Measurements from ENCODE around the gene LCN10. TPM values are rescaled to one million over a fixed set of nuclear protein-coding genes. Genes with fewer than 3 reads are reported as not detected.

LCN10 gene
- polyA plus RNA-seq, 3 donors: 0.16 TPM; not detected in 2

- H3K4me2 ChIP-seq (replicated peaks; ENCODE audit: extremely low read depth, low read length, poor library complexity, severe bottlenecking): no peak overlapping the region
- H3K9me3 Mint-ChIP-seq: no peaks in the 10 kb centered on the region
- no peak overlapping the region for H3K4me3 Mint-ChIP-seq
- no peak overlapping the region for H3K4me3 ChIP-seq (replicated peaks in 1 of 3; ENCODE audit: low read depth in 2 of 3, low read length in 3 of 3)
- 93% methylated on average over 8 of the region's 8 CpGs for WGBS (ENCODE audit: insufficient coverage)
- intact Hi-C loops (cut with micrococcal nuclease): loop anchor here in 1 of 2 donors (10.0 kb wide), 1 partner anchor 239 kb away; the partner anchor contains the start of gene SEC16A
- H3K9me3 ChIP-seq (replicated peaks in 1 of 2; ENCODE audit: control insufficient read depth in 1 of 2, insufficient read depth in 1 of 2, low read length in 2 of 2): no peaks in the 10 kb centered on the region
- peaks cover 47% of the 10 kb centered on the region for H3K79me2 ChIP-seq (ENCODE audit: insufficient read depth, low read length)
- peaks cover 83% of the 10 kb centered on the region for H4K20me1 ChIP-seq (ENCODE audit: insufficient read depth, low read length)
- peaks cover 31 to 46% of the 10 kb centered on the region in 2 donors for H3K36me3 Mint-ChIP-seq
- no peak for TF ChIP-seq CTCF (IDR thresholded peaks at IDR 0.05)
- peaks cover 45 to 48% of the 10 kb centered on the region in 2 donors for H3K36me3 ChIP-seq (replicated peaks in 1 of 2; ENCODE audit: control insufficient read depth in 1 of 2, insufficient read depth in 2 of 2, low read length in 2 of 2)
- peaks cover 0 to 3% of the 10 kb centered on the region in 2 donors for H3K27me3 ChIP-seq (ENCODE audit: control insufficient read depth in 2 of 2, insufficient read depth in 2 of 2, low read length in 2 of 2)
- peaks cover 0 to 6% (median 3%) of the 10 kb centered on the region in 3 donors for H3K27me3 Mint-ChIP-seq (ENCODE audit: low read depth in 3 of 3)
- H3K4me1 Mint-ChIP-seq: peaks cover 36% of the 10 kb centered on the region
- no peak overlapping the region for H3K9ac ChIP-seq (ENCODE audit: insufficient read depth, low read length, poor library complexity, severe bottlenecking)
- no peak overlapping the region for H2AFZ ChIP-seq (ENCODE audit: insufficient read depth, low read depth, low read length, poor library complexity, severe bottlenecking)
- H3K4me1 ChIP-seq (ENCODE audit: control insufficient read depth in 1 of 2, insufficient read depth in 2 of 2, low read length in 2 of 2): peaks cover 29 to 43% of the 10 kb centered on the region in 2 donors
- no peak overlapping the region for H3K27ac ChIP-seq (ENCODE audit: low read depth in 1 of 2, low read length in 2 of 2)
- no peak overlapping the region for H3K27ac Mint-ChIP-seq
- DNase-seq: no peak
Observed at GRCh38 chr9:136723989-136724388, 18.8 kb downstream of the LCN10 start.

- no peak overlapping the region for H3K9ac ChIP-seq (ENCODE audit: insufficient read depth, low read length, poor library complexity, severe bottlenecking)
- H3K4me2 ChIP-seq (replicated peaks; ENCODE audit: extremely low read depth, low read length, poor library complexity, severe bottlenecking): no peak overlapping the region
- H2AFZ ChIP-seq (ENCODE audit: insufficient read depth, low read depth, low read length, poor library complexity, severe bottlenecking): no peak overlapping the region
- H3K79me2 ChIP-seq (ENCODE audit: insufficient read depth, low read length): peaks cover 44% of the 10 kb centered on the region
- no peaks in the 10 kb centered on the region for H3K9me3 ChIP-seq (replicated peaks in 1 of 2; ENCODE audit: control insufficient read depth in 1 of 2, insufficient read depth in 1 of 2, low read length in 2 of 2)
- no peak overlapping the region for H3K27ac ChIP-seq (ENCODE audit: low read depth in 1 of 2, low read length in 2 of 2)
- WGBS (ENCODE audit: insufficient coverage): 91% methylated on average over 31 of the region's 32 CpGs
- peaks cover 45 to 48% of the 10 kb centered on the region in 2 donors for H3K36me3 ChIP-seq (replicated peaks in 1 of 2; ENCODE audit: control insufficient read depth in 1 of 2, insufficient read depth in 2 of 2, low read length in 2 of 2)
- intact Hi-C loops (cut with micrococcal nuclease): loop anchor here in 1 of 2 donors (10.0 kb wide), 1 partner anchor 239 kb away; the partner anchor contains the start of gene SEC16A
- H3K27me3 ChIP-seq (ENCODE audit: control insufficient read depth in 2 of 2, insufficient read depth in 2 of 2, low read length in 2 of 2): peaks cover 0 to 1% of the 10 kb centered on the region in 2 donors
- Mint-ChIP-seq H3K4me3 (no peak overlapping the region), H3K9me3 (no peaks in the 10 kb centered on the region), H3K36me3 (peaks cover 31 to 46% of the 10 kb centered on the region in 2 donors), H3K27me3 (ENCODE audit: low read depth in 3 of 3) (peaks cover 0 to 9% (median 3%) of the 10 kb centered on the region in 3 donors), H3K27ac (peak overlapping the region in 1 of 7 donors; percentile 4), H3K4me1 (peaks cover 37% of the 10 kb centered on the region)
- H3K4me3 ChIP-seq (replicated peaks in 1 of 3; ENCODE audit: low read depth in 2 of 3, low read length in 3 of 3): no peak overlapping the region
- peaks cover 28 to 41% of the 10 kb centered on the region in 2 donors for H3K4me1 ChIP-seq (ENCODE audit: control insufficient read depth in 1 of 2, insufficient read depth in 2 of 2, low read length in 2 of 2)
- TF ChIP-seq CTCF (IDR thresholded peaks at IDR 0.05): no peak
- DNase-seq: no peak
- H4K20me1 ChIP-seq (ENCODE audit: insufficient read depth, low read length): peaks cover 83% of the 10 kb centered on the region
Observed at GRCh38 chr9:136723362-136723976, 19.3 kb downstream of the LCN10 start.

Data from CD14-positive monocyte (primary cell).